ENCODE measurements around the gene CTR9. TPM values are rescaled to one million over a fixed set of nuclear protein-coding genes. Genes with fewer than 3 reads are reported as not detected.

CTR9 gene
- total RNA-seq (2022; extraction: Qiagen RNA extraction), result 21.0 to 28.8 TPM (median 22.6 TPM) in 5 replicates

GRCh38 chr11:10750838-10751580, at the start of gene CTR9:
TSS of gene CTR9 (plus strand) at chr11:10751246. CDS start at chr11:10751413, 167 bp downstream.

GRCh38 chr11:10808553-10809372, 57.7 kb downstream of the CTR9 start, which contains the start of gene EIF4G2:
TSS of gene EIF4G2 (minus strand) at chr11:10808926.

Other genes with a start within 250 kb of the CTR9 start
- gene RNF141, start 210.1 kb upstream of the CTR9 start, total RNA-seq (2022; extraction: Qiagen RNA extraction), result 21.5 to 27.1 TPM (median 25.9 TPM) in 5 replicates
- 0.48 to 1.2 TPM (median 0.59 TPM) in 5 replicates for gene LYVE1, start 182.6 kb upstream of the CTR9 start, total RNA-seq (2022; extraction: Qiagen RNA extraction)
- gene IRAG1, start 57.5 kb upstream of the CTR9 start, total RNA-seq (2022; extraction: Qiagen RNA extraction), result 0.03 to 0.09 TPM (median 0.07 TPM) in 5 replicates
- gene EIF4G2, start 57.7 kb downstream of the CTR9 start, total RNA-seq (2022; extraction: Qiagen RNA extraction), result 472 to 852 TPM (median 512 TPM) in 5 replicates
- 17.3 to 21.9 TPM (median 19.7 TPM) in 5 replicates for gene ZBED5, start 106.8 kb downstream of the CTR9 start, total RNA-seq (2022; extraction: Qiagen RNA extraction)

All from A549 treated with AZD2906 at 1 μM for 4 hours (cell line).